Measurements from ENCODE around the gene JAK1.

DNA sequence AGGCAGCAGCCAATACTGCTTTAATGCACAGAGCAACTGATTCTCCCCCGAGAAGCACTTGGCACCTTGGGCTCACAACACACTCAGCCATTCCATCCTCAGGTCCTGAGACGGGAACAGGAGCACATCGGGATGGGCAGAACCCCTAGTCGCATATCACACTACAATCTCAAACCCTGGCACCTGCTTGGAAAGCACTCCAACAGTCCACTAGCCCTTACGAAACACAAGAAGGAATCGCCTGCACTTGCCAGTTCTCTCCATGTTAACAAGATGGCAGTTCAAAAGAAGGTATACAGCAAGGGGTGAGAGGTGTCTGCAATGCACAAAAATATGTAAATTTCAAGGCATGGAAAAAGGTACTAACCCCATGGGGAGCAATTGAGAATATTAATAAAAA is 21.4 kb downstream of the JAK1 start:
- TF ChIP-seq EZH2 (IDR thresholded peaks at IDR 0.05; ENCODE audit: insufficient read depth, poor library complexity, severe bottlenecking) (no peak), EZH2phosphoT487 (IDR thresholded peaks at IDR 0.05; ENCODE audit: insufficient read depth, low read depth) (no peak)

All from GM23248 (cell line).